GM13976 (cell line): ENCODE results near the gene PIGB.

Source experiments
- DNase-seq: peaks from one replicate; pipeline ENCODE4 v3.0.0; 2012; ENCODE audit warnings: low spot score
- CTCF ChIP-seq: IDR thresholded peaks from 2 replicates; pipeline ENCODE4 v1.5.1; 2012; ENCODE audit warnings: borderline replicate concordance, mild to moderate bottlenecking; ENCODE audit not compliant: insufficient read depth; ENCODE audit errors: extremely low read depth, missing control alignments, control extremely low read depth
- in situ Hi-C: fragments of 300-500 bp; cut with MboI; formaldehyde crosslinking; loops from one replicate; pipeline ENCODE4 v1.12.0; 2022; ENCODE audit warnings: low sequenced_read_pairs, mixed read lengths, inconsistent platforms; ENCODE audit not compliant: unreplicated experiment

PIGB gene

GRCh38 chr15:55356985-55357585 is 38.1 kb downstream of the PIGB start:
- in situ Hi-C loops = no loop called here
- TF ChIP-seq CTCF = no peak
- DNase-seq = no peak

GRCh38 chr15:55357774-55358173 is 38.8 kb downstream of the PIGB start:
- TF ChIP-seq CTCF = no peak
- no peak for DNase-seq
- in situ Hi-C loops = no loop called here

GRCh38 chr15:55358471-55358870 is 39.4 kb downstream of the PIGB start:
- DNase-seq = no peak
- in situ Hi-C loops = no loop called here
- no peak for TF ChIP-seq CTCF

DNA sequence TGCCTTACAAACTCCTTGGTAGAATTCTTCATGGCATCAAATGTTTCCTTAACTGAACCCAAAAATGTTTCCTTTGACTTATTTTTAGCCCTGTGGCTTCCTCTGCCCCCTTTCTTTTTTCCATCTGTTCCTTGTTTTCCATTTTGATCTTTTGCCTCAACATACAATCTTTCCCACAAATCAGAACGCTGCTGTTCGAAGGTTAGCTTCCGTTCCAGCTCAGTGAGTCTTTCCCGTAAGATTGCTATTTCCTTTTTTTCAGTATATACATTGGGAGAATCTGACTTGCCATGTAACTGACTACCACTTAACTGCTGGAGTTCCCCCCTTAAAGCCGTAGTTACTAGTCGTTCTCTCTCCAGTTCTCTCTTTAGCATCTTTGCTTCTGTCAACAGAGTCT is 41.2 kb downstream of the PIGB start:
- in situ Hi-C loops = no loop called here
- no peak for DNase-seq
- TF ChIP-seq CTCF = no peak

- TF ChIP-seq CTCF = no peak
- no peak for DNase-seq
- in situ Hi-C loops = no loop called here
Observed at GRCh38 chr15:55361048-55361447, 42.0 kb downstream of the PIGB start.

GRCh38 chr15:55362641-55363040 is 43.6 kb downstream of the PIGB start:
- no peak for DNase-seq
- in situ Hi-C loops = no loop called here
- TF ChIP-seq CTCF = no peak
